Measurements from ENCODE around the gene ST8SIA1. TPM values are rescaled to one million over a fixed set of nuclear protein-coding genes. Genes with fewer than 3 reads are reported as not detected.

Gene ST8SIA1
- polyA plus RNA-seq, 1 of the 3 experiments (the other 2 are of a cell fraction), result 0.12 TPM

DNA sequence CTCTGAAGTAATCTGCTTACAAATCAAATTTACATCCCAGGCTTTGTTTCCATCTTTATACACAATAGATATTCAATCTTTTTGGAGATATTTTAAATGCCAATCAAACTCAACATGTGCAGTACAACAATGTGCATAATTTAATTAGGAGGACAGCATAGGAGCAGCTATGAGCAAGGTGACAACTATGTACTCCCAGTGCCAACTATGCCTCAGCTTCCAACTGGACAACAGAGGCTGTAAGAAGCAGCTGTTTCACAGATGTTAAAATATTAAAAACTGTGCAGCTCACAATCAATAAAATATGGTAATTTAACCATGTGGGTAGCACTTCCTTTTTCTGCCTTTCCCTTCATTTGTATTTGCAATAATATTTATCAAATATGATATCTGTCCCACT is 99.9 kb downstream of the ST8SIA1 start (continued):
- no peak for TF ChIP-seq NRF1 (IDR thresholded peaks at IDR 0.05; ENCODE audit: low read depth, low read length)

DNA sequence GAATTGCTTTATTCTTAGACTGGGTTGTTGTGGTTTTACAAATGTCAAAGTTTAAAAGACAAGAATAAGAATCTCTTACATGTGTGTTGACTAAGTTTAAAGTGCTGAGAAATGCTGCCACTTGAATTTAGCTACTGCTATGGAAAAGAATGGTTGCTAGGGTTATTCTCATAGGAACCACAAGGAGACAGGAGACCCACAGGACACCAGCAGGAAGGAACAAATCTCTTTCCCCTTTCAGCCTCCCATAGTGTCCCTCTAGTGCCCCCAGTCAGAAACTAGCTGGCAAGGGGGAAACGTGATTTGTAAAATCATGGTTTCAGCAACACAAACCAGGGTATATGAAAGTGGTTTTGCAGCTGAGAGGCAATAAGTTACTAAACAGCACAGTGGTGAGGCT is 102.7 kb downstream of the ST8SIA1 start:
- DNase-seq, result no peak
- TF ChIP-seq RFX5 (IDR thresholded peaks at IDR 0.05; ENCODE audit: low read length) (no peak), FOXM1 (IDR thresholded peaks at IDR 0.05; ENCODE audit: low read depth) (no peak), GATA2 (CRISPR knock-in tag; IDR thresholded peaks at IDR 0.05) (no peak), RAD21 (IDR thresholded peaks at IDR 0.05; ENCODE audit: low read length) (peak; percentile 15; the same call in 1 of the 2 replicates), TAF1 (IDR thresholded peaks at IDR 0.05; ENCODE audit: borderline replicate concordance, low read depth, low read length) (no peak), FOSL2 (IDR thresholded peaks at IDR 0.05; ENCODE audit: borderline replicate concordance, low read depth) (no peak), CTCF (IDR thresholded peaks at IDR 0.05) (peak; percentile 24; the same call in 1 of the 2 replicates)
- TF ChIP-seq, protein P1, sequence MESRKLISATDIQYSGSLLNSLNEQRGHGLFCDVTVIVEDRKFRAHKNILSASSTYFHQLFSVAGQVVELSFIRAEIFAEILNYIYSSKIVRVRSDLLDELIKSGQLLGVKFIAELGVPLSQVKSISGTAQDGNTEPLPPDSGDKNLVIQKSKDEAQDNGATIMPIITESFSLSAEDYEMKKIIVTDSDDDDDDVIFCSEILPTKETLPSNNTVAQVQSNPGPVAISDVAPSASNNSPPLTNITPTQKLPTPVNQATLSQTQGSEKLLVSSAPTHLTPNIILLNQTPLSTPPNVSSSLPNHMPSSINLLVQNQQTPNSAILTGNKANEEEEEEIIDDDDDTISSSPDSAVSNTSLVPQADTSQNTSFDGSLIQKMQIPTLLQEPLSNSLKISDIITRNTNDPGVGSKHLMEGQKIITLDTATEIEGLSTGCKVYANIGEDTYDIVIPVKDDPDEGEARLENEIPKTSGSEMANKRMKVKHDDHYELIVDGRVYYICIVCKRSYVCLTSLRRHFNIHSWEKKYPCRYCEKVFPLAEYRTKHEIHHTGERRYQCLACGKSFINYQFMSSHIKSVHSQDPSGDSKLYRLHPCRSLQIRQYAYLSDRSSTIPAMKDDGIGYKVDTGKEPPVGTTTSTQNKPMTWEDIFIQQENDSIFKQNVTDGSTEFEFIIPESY (IDR thresholded peaks at IDR 0.05; ENCODE audit: borderline replicate concordance, low read depth), result no peak
- TF ChIP-seq, protein P2, sequence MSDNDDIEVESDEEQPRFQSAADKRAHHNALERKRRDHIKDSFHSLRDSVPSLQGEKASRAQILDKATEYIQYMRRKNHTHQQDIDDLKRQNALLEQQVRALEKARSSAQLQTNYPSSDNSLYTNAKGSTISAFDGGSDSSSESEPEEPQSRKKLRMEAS (IDR thresholded peaks at IDR 0.05; ENCODE audit: low read depth), result no peak
- peaks cover 4% of the 10 kb centered on the region for H3F3A ChIP-seq (replicated peaks; ENCODE audit: insufficient read depth)
- no peaks in the 10 kb centered on the region for H3K4me1 ChIP-seq (ENCODE audit: control insufficient read depth in 1 of 2, insufficient read depth in 2 of 2, low read depth in 1 of 2, low read length in 1 of 2)
- CTCF ChIA-PET, result no interaction called here
- H3K4me3 ChIP-seq (ENCODE audit: low read depth in 2 of 2, low read length in 1 of 2), result no peak overlapping the region
- no peaks in the 10 kb centered on the region for H4K20me1 ChIP-seq (ENCODE audit: insufficient read depth)
- POLR2A ChIA-PET, result no interaction called here
- no peaks in the 10 kb centered on the region for H3K9me2 ChIP-seq
- no peaks in the 10 kb centered on the region for H3K9me3 ChIP-seq
- H3K79me2 ChIP-seq (ENCODE audit: insufficient read depth), result no peaks in the 10 kb centered on the region
- H3K9ac ChIP-seq, result no peak overlapping the region
- no peak overlapping the region for H3K27ac ChIP-seq (ENCODE audit: low read depth in 2 of 2, low read length in 1 of 2)
- no peak overlapping the region for H3K4me2 ChIP-seq
- H2AFZ ChIP-seq (ENCODE audit: low read depth), result no peak overlapping the region
- H3K36me3 ChIP-seq (replicated peaks in 1 of 2; ENCODE audit: control insufficient read depth in 1 of 2, insufficient read depth in 2 of 2, low read length in 1 of 2), result no peaks in the 10 kb centered on the region
- 10% methylated on average over 1 of the region's 1 CpG for WGBS (ENCODE audit: low lambda C conversion rate)
- H3K27me3 ChIP-seq (ENCODE audit: insufficient read depth), result peaks cover 10% of the 10 kb centered on the region; the same call in 1 of the 2 replicates

GRCh38 chr12:22231078-22231477 is 103.4 kb downstream of the ST8SIA1 start:
- ChIA-PET CTCF (interaction anchor here (1.1 kb wide), 1 partner anchor 105 kb away, joined by 3 read pairs; no protein-coding TSS in a partner anchor), POLR2A (no interaction called here)
- Histone ChIP-seq H3K36me3 (replicated peaks in 1 of 2; ENCODE audit: control insufficient read depth in 1 of 2, insufficient read depth in 2 of 2, low read length in 1 of 2) (no peaks in the 10 kb centered on the region), H3K9me2 (no peaks in the 10 kb centered on the region), H3K27ac (ENCODE audit: low read depth in 2 of 2, low read length in 1 of 2) (no peak overlapping the region), H3K4me1 (ENCODE audit: control insufficient read depth in 1 of 2, insufficient read depth in 2 of 2, low read depth in 1 of 2, low read length in 1 of 2) (no peaks in the 10 kb centered on the region), H3K79me2 (ENCODE audit: insufficient read depth) (no peaks in the 10 kb centered on the region), H2AFZ (ENCODE audit: low read depth) (no peak overlapping the region), H3F3A (replicated peaks; ENCODE audit: insufficient read depth) (peaks cover 4% of the 10 kb centered on the region), H3K27me3 (ENCODE audit: insufficient read depth) (peaks cover 5% of the 10 kb centered on the region; the same call in 1 of the 2 replicates), H3K9me3 (no peaks in the 10 kb centered on the region), H3K9ac (no peak overlapping the region), H3K4me2 (no peak overlapping the region), H4K20me1 (ENCODE audit: insufficient read depth) (no peaks in the 10 kb centered on the region), H3K4me3 (ENCODE audit: low read depth in 2 of 2, low read length in 1 of 2) (no peak overlapping the region)
- no peak for DNase-seq
- 26% methylated on average over 2 of the region's 2 CpGs for whole genome bisulfite sequencing (ENCODE audit: low lambda C conversion rate)
- TF ChIP-seq, protein P2 (IDR thresholded peaks at IDR 0.05; ENCODE audit: low read depth), result no peak
- TF ChIP-seq SMC3 (IDR thresholded peaks at IDR 0.05; ENCODE audit: low read depth, low read length) (no peak), RCOR1 (IDR thresholded peaks at IDR 0.05; ENCODE audit: low read length) (no peak), EP300 (IDR thresholded peaks at IDR 0.05; ENCODE audit: borderline replicate concordance in 1 of 2, low read depth in 1 of 2, low read length in 1 of 2) (no peak), NFIC (IDR thresholded peaks at IDR 0.05; ENCODE audit: borderline replicate concordance) (no peak), FOXM1 (IDR thresholded peaks at IDR 0.05; ENCODE audit: low read depth) (no peak), RFX5 (IDR thresholded peaks at IDR 0.05; ENCODE audit: low read length) (no peak), CTCF (IDR thresholded peaks at IDR 0.05) (no peak), TEAD4 (IDR thresholded peaks at IDR 0.05; ENCODE audit: borderline replicate concordance, insufficient read depth) (no peak), POLR2AphosphoS5 (IDR thresholded peaks at IDR 0.05; ENCODE audit: low read depth, low read length) (no peak), GATA2 (CRISPR knock-in tag; IDR thresholded peaks at IDR 0.05) (no peak), ELF1 (IDR thresholded peaks at IDR 0.05) (no peak)
- TF ChIP-seq, protein P3, sequence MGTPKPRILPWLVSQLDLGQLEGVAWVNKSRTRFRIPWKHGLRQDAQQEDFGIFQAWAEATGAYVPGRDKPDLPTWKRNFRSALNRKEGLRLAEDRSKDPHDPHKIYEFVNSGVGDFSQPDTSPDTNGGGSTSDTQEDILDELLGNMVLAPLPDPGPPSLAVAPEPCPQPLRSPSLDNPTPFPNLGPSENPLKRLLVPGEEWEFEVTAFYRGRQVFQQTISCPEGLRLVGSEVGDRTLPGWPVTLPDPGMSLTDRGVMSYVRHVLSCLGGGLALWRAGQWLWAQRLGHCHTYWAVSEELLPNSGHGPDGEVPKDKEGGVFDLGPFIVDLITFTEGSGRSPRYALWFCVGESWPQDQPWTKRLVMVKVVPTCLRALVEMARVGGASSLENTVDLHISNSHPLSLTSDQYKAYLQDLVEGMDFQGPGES (IDR thresholded peaks at IDR 0.05; ENCODE audit: low read depth, low read length), result no peak
